ENCODE data around the gene CTSH.
"Not testable (repeated sequence)": the region's sequence is repeated elsewhere in the genome, so short reads cannot be mapped to it uniquely, and the experiment has no call there.

Gene CTSH

GRCh38 chr15:78938658-78939488 lies 6.0 kb downstream of the CTSH start:
- no peak for DNase-seq (ENCODE audit: low read depth)

GRCh38 chr15:78937132-78937739 lies 7.6 kb downstream of the CTSH start:
- DNase-seq (ENCODE audit: low read depth) = no peak

- no peak for DNase-seq (ENCODE audit: low read depth)
Measured at GRCh38 chr15:78934655-78935023, 10.2 kb downstream of the CTSH start.

GRCh38 chr15:78933823-78934654 lies 10.8 kb downstream of the CTSH start:
- DNase-seq (ENCODE audit: low read depth) = no peak

GRCh38 chr15:78933187-78933822 lies 11.5 kb downstream of the CTSH start:
- no peak for DNase-seq (ENCODE audit: low read depth)

- DNase-seq (ENCODE audit: low read depth) = no peak
Measured at GRCh38 chr15:78932258-78932808, 12.5 kb downstream of the CTSH start.

- DNase-seq (ENCODE audit: low read depth) = no peak
Measured at GRCh38 chr15:78931439-78932257, 13.2 kb downstream of the CTSH start.

- DNase-seq (ENCODE audit: low read depth) = peak; percentile 83
Measured at GRCh38 chr15:78930577-78931388, 14.1 kb downstream of the CTSH start.

- DNase-seq (ENCODE audit: low read depth) = no peak
Measured at GRCh38 chr15:78929536-78930264, 15.1 kb downstream of the CTSH start.

GRCh38 chr15:78928616-78929093 lies 16.2 kb downstream of the CTSH start:
- no peak for DNase-seq (ENCODE audit: low read depth)

GRCh38 chr15:78928176-78928575 lies 16.7 kb downstream of the CTSH start:
- DNase-seq (ENCODE audit: low read depth) = not testable (repeated sequence)

GRCh38 chr15:78927077-78927790 lies 17.6 kb downstream of the CTSH start:
- no peak for DNase-seq (ENCODE audit: low read depth)

GRCh38 chr15:78925956-78926743 lies 18.7 kb downstream of the CTSH start:
- DNase-seq (ENCODE audit: low read depth) = no peak

- no peak for DNase-seq (ENCODE audit: low read depth)
Measured at GRCh38 chr15:78925076-78925624, 19.7 kb downstream of the CTSH start.

GRCh38 chr15:78923480-78924360 lies 21.1 kb downstream of the CTSH start:
- no peak for DNase-seq (ENCODE audit: low read depth)

- DNase-seq (ENCODE audit: low read depth) = no peak
Measured at GRCh38 chr15:78923015-78923414, 21.8 kb downstream of the CTSH start.

GRCh38 chr15:78922527-78922926 lies 22.3 kb downstream of the CTSH start:
- no peak for DNase-seq (ENCODE audit: low read depth)

Measured in GM04503 (cell line).